Endodermal cell (in vitro differentiated cells): ENCODE measurements around the gene DLG2. TPM values are rescaled to one million over a fixed set of nuclear protein-coding genes. Genes with fewer than 3 reads are reported as not detected.

Experiments used
- DNase-seq: peaks from one replicate; pipeline ENCODE4 v3.0.0-alpha.2; 2017
- H3K27ac ChIP-seq: 2 replicates; pipeline ENCODE4 v1.5.1; 2013; ENCODE audit warnings: mild to moderate bottlenecking, low read depth, low read length, moderate library complexity
- H3K27me3 ChIP-seq: 2 replicates; pipeline ENCODE4 v1.6.1; 2013; ENCODE audit warnings: mild to moderate bottlenecking, low read length, moderate library complexity; ENCODE audit not compliant: insufficient read depth, control insufficient read depth, poor library complexity, severe bottlenecking
- H3K36me3 ChIP-seq: 2 replicates; pipeline ENCODE4 v1.7.0; 2013; ENCODE audit warnings: mild to moderate bottlenecking, low read length, moderate library complexity; ENCODE audit not compliant: control insufficient read depth, insufficient read depth
- H3K4me1 ChIP-seq: one replicate; pipeline ENCODE4 v1.7.0; 2013; ENCODE audit warnings: low read length; ENCODE audit not compliant: control insufficient read depth, insufficient read depth
- H3K4me3 ChIP-seq: 2 replicates; pipeline ENCODE4 v1.5.1; 2013; ENCODE audit warnings: mild to moderate bottlenecking, low read length, moderate library complexity
- H3K9ac ChIP-seq: 2 replicates; pipeline ENCODE4 v1.6.1; 2013; ENCODE audit warnings: mild to moderate bottlenecking, low read length, moderate library complexity; ENCODE audit not compliant: poor library complexity, severe bottlenecking; ENCODE audit errors: extremely low read depth
- H3K9me3 ChIP-seq: 2 replicates; pipeline ENCODE4 v1.6.1; 2013; ENCODE audit warnings: mild to moderate bottlenecking, low read length, moderate library complexity; ENCODE audit not compliant: control insufficient read depth
- H3K27ac Mint-ChIP-seq: 2 replicates; pipeline ENCODE4 v1.8.0; 2020; ENCODE audit warnings: mixed read lengths
- H3K27me3 Mint-ChIP-seq: 2 replicates; pipeline ENCODE4 v1.8.0; 2021; ENCODE audit warnings: mild to moderate bottlenecking, mixed read lengths; ENCODE audit not compliant: insufficient read depth
- H3K36me3 Mint-ChIP-seq: 2 replicates; pipeline ENCODE4 v1.8.0; 2020; ENCODE audit warnings: low read depth, mixed read lengths
- H3K4me1 Mint-ChIP-seq: 2 replicates; pipeline ENCODE4 v1.8.0; 2020; ENCODE audit warnings: mixed read lengths
- H3K4me3 Mint-ChIP-seq: 2 replicates; pipeline ENCODE4 v1.8.0; 2020; ENCODE audit warnings: mild to moderate bottlenecking, moderate library complexity, mixed read lengths
- H3K9me3 Mint-ChIP-seq: 2 replicates; pipeline ENCODE4 v1.8.0; 2020; ENCODE audit warnings: mild to moderate bottlenecking, mixed read lengths
- CTCF ChIP-seq: fragments of 200-600 bp; sonication (generic); conservative IDR thresholded peaks from 2 replicates; pipeline ENCODE4 v1.5.0; 2021; ENCODE audit warnings: antibody characterized with exemption, mild to moderate bottlenecking
- WGBS, 2 experiments: methylation state at CpG; one replicate each; pipeline versions ENCODE4 v1.1.5 to v1.1.7; 2013; ENCODE audit warnings: missing lambda C conversion rate in 2 of 2, mixed read lengths in 1 of 2; ENCODE audit not compliant: insufficient coverage in 1 of 2, insufficient read length in 1 of 2; 5-methylcytosine and 5-hydroxymethylcytosine counted together
- total RNA-seq, 2 donors: library from RNA; stranded (reverse); fragmentation: NEBNext Ultra II Directional in 1 of 2; extraction: Animal tissue kit (Norgen Biotek cat#: 25700) in 1 of 2; gene quantifications; 2 replicates in 1 of 2; 3 replicates in 1 of 2; pipeline ENCODE4 v1.2.1, GENCODE V29; 2021

The DLG2 gene
- total RNA-seq, 2 donors from 2014 or later: 9.6 to 10.6 TPM

- DNase-seq: no peak
- Histone ChIP-seq H3K4me3 (no peak overlapping the region), H3K36me3 (no peaks in the 10 kb centered on the region), H3K4me1 (no peaks in the 10 kb centered on the region), H3K9me3 (no peaks in the 10 kb centered on the region), H3K9ac (no peak overlapping the region), H3K27ac (no peak overlapping the region), H3K27me3 (no peaks in the 10 kb centered on the region)
- Mint-ChIP-seq H3K9me3 (no peaks in the 10 kb centered on the region), H3K4me3 (no peak overlapping the region), H3K4me1 (no peaks in the 10 kb centered on the region), H3K36me3 (no peaks in the 10 kb centered on the region), H3K27ac (no peak overlapping the region), H3K27me3 (no peaks in the 10 kb centered on the region)
- TF ChIP-seq CTCF: no peak
Observed at GRCh38 chr11:84163116-84163515, 1464.0 kb downstream of the DLG2 start.

DNA sequence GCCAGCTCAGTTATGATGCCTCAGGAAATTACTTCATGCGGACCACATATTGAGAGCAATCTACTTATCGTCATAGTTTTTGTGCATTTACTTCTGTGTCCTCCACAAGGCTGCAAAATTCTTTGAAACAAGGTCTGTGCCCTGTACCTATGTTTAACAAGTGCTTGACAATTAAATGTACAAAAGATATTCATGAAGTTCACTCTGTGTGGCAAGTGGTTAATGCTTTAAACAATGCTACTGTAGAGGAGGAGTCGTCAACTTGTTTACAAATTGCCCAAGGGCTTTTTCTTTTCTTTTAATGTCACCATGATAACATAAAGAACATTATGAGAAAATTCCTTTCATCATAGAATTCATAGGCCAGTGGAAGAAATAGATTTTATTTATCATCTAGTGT lies 1469.5 kb downstream of the DLG2 start:
- Histone ChIP-seq H3K4me1 (no peaks in the 10 kb centered on the region), H3K4me3 (no peak overlapping the region), H3K36me3 (no peaks in the 10 kb centered on the region), H3K9me3 (no peaks in the 10 kb centered on the region), H3K27me3 (no peaks in the 10 kb centered on the region), H3K27ac (no peak overlapping the region), H3K9ac (no peak overlapping the region)
- 95 to 96% methylated on average over 2 to 3 of the region's 3 CpGs for WGBS, 2 experiments
- no peak overlapping the region for H3K27ac Mint-ChIP-seq
- peaks cover 1% of the 10 kb centered on the region for H3K4me1 Mint-ChIP-seq
- no peak overlapping the region for H3K4me3 Mint-ChIP-seq
- no peaks in the 10 kb centered on the region for H3K27me3 Mint-ChIP-seq
- peaks cover 4% of the 10 kb centered on the region for H3K9me3 Mint-ChIP-seq
- TF ChIP-seq CTCF: no peak
- no peak for DNase-seq
- H3K36me3 Mint-ChIP-seq: no peaks in the 10 kb centered on the region

GRCh38 chr11:84146826-84147225 lies 1480.3 kb downstream of the DLG2 start:
- Mint-ChIP-seq H3K27ac (no peak overlapping the region), H3K36me3 (no peaks in the 10 kb centered on the region), H3K4me1 (peaks cover 32% of the 10 kb centered on the region), H3K9me3 (no peaks in the 10 kb centered on the region), H3K27me3 (no peaks in the 10 kb centered on the region), H3K4me3 (no peak overlapping the region)
- H3K9ac ChIP-seq: no peak overlapping the region
- H3K36me3 ChIP-seq: no peaks in the 10 kb centered on the region
- WGBS, 2 experiments: 86 to 90% methylated on average over 2 of the region's 2 CpGs
- no peak for DNase-seq
- H3K9me3 ChIP-seq: no peaks in the 10 kb centered on the region
- no peak overlapping the region for H3K27ac ChIP-seq
- no peaks in the 10 kb centered on the region for H3K27me3 ChIP-seq
- peak; percentile 71 for TF ChIP-seq CTCF
- no peak overlapping the region for H3K4me3 ChIP-seq
- H3K4me1 ChIP-seq: peaks cover 11% of the 10 kb centered on the region
